GM08714 (cell line): ENCODE data around the gene AADAT.
"Not testable (repeated sequence)": the region's sequence is repeated elsewhere in the genome, so short reads cannot be mapped to it uniquely, and the experiment has no call there.

ENCODE experiments used
- H3K4me3 ChIP-seq: fragments of 200-500 bp; sonication (Bioruptor generic); 2 replicates; pipeline ENCODE4 v1.5.1; 2014; ENCODE audit warnings: mild to moderate bottlenecking, low read length, inconsistent platforms
- ZNF274 ChIP-seq: IDR thresholded peaks from 2 replicates; pipeline ENCODE4 v1.6.1; 2012; ENCODE audit warnings: mild to moderate bottlenecking, low read depth, low read length

AADAT gene

GRCh38 chr4:170068438-170069128 lies 21.2 kb downstream of the AADAT start:
- TF ChIP-seq ZNF274, result no peak
- no peak overlapping the region for H3K4me3 ChIP-seq

- TF ChIP-seq ZNF274, result no peak
- no peak overlapping the region for H3K4me3 ChIP-seq
These were observed 30.3 kb downstream of the AADAT start for GRCh38 chr4:170059421-170059820.

GRCh38 chr4:170058826-170059225 lies 30.9 kb downstream of the AADAT start:
- TF ChIP-seq ZNF274, result no peak
- H3K4me3 ChIP-seq, result no peak overlapping the region

GRCh38 chr4:170057866-170058265 lies 31.9 kb downstream of the AADAT start:
- H3K4me3 ChIP-seq, result no peak overlapping the region
- no peak for TF ChIP-seq ZNF274

- no peak for TF ChIP-seq ZNF274
- no peak overlapping the region for H3K4me3 ChIP-seq
These were observed 36.8 kb downstream of the AADAT start for GRCh38 chr4:170052919-170053318.

GRCh38 chr4:170051402-170051801 lies 38.4 kb downstream of the AADAT start:
- no peak overlapping the region for H3K4me3 ChIP-seq
- TF ChIP-seq ZNF274, result no peak

DNA sequence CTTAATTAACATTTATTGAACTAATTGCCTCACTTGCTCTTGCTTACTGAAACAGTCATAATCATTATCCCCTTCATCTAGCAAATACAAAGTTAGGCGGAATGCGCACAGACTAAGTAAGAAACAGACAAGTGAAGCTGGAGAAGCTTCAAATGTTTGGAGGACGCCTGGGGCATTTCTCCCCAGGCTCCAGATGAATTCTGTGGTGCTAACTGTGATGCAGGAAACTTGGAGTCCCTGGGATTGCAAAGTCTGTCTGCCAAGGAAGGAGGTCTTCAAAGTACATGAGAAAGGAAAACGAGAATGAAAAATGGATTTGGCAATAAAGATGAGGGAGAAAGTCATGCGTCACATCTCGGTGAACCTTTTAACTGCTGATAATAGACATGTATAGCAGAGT lies 40.0 kb downstream of the AADAT start:
- H3K4me3 ChIP-seq, result no peak overlapping the region
- TF ChIP-seq ZNF274, result no peak

DNA sequence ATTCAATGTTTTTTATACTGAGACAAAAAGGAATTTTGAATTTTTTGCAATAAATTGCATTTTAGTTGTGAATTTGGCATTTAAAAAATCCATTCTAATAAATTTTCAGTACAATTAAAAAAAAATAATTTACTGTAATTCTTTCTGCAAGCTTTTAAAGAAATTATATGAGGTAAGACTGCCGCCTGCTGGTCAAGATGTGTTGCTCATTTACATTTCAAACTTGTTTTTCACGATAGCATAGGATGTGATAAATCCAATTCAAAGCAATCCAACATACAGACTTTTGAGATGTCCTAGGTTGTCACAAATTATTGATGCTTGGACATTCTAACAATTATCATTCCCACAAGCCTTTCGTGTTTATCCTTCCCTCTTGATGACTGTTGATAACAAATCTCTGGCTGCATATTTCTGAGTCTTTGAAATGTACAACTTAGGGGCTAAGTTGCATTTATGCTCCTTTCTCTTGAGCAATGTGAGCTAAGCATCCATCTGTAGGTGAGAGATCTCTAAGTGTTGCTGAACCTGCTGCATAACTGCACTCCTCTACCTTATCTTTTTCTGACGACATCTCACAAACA lies 41.9 kb downstream of the AADAT start:
- no peak overlapping the region for H3K4me3 ChIP-seq
- no peak for TF ChIP-seq ZNF274

- not testable (repeated sequence) for H3K4me3 ChIP-seq
These were observed 43.6 kb downstream of the AADAT start for GRCh38 chr4:170046156-170046555.

DNA sequence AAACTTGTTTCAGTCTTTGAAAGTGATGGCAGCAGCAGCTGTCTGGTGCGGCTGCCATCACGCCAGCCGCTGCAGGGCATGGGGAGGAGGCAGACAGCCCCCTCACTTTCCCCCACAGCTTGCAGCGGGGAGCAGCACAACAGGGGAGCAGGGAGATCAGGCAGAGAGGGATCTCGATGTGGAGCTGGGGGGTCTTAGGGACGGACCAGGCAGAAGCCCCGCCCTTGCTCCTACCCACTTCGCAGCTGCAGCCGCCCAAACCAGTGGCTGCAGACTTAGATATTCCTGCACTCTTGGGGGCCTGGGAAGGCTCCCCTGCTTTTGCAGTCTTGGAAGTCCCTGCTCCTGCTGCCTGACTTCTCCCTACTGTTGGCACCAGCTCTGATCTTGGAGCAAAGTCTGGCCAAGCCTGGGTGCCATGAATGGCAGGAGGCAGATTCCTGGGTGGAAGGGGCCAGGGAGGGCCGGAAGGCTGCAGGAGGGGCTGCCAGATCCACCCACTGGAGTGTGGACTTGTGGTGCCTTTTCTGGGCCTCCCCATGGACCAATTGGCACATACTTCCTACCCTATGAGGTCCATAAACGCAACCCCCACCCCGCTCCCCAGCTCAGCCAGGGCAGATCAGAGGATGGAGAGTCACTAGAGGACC lies 49.6 kb downstream of the AADAT start:
- H3K4me3 ChIP-seq, result no peak overlapping the region
- TF ChIP-seq ZNF274, result no peak

DNA sequence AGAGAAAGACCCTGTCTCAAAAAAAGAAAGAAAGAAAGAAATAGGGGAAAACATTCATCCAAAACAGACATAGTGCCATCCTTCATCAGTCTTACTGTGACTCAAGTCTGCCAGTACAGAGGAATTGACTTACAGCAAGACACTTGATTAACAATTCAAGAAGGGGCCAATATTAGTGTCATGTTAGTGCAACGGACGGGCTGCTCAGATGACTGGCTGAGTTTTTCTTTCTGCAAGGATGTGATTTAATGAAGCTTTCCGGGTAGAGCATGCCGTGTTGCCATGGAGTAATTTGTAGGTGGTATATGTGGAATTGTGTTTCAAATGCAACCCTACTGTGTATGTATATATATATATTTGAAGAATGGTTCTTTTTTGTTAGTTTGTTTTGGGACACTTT lies 51.0 kb downstream of the AADAT start:
- no peak for TF ChIP-seq ZNF274
- H3K4me3 ChIP-seq, result no peak overlapping the region

- no peak overlapping the region for H3K4me3 ChIP-seq
- no peak for TF ChIP-seq ZNF274
These were observed 51.5 kb downstream of the AADAT start for GRCh38 chr4:170038232-170038631.

- no peak overlapping the region for H3K4me3 ChIP-seq
- TF ChIP-seq ZNF274, result no peak
These were observed 52.3 kb downstream of the AADAT start for GRCh38 chr4:170037481-170037880.

DNA sequence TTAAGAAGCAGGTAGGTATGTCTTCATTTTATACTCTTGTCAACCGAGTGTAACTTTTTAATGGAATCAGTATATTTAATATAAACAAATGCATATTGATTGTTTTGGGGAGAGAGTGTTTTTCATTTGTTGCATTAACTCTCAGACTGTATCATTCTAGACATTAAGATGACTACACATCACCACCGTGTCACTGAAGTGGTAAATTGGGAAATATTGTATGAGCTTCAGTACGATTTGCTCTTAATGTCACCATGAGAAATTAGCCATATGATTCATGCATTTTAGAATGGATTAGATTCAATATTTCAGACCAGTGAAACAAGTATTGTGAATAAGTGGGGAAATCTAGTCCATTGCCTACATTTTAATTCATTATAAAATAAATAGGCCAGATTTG lies 53.9 kb downstream of the AADAT start:
- TF ChIP-seq ZNF274, result no peak
- H3K4me3 ChIP-seq, result no peak overlapping the region

GRCh38 chr4:170035231-170035630 lies 54.5 kb downstream of the AADAT start:
- no peak overlapping the region for H3K4me3 ChIP-seq
- TF ChIP-seq ZNF274, result no peak
